IMR-90 (cell line): ENCODE measurements around the gene ARHGAP18. TPM values are rescaled to one million over a fixed set of nuclear protein-coding genes. Genes with fewer than 3 reads are reported as not detected.
A peak's percentile ranks its signal among the peaks of the same experiment; 100 is the strongest.

Experiments
- ATAC-seq: fragments of 200-7000 bp; cut with Tn5 transposase; 2 replicates; pipeline ENCODE4 v1.9.1; 2020; ENCODE audit warnings: low read depth, mild to moderate bottlenecking, moderate library complexity
- BruUV-seq: library from RNA; stranded (reverse); fragments of 400-500 nt; replicated peaks from 2 replicates; lab custom pipeline; 2021; lab: Mats Ljungman, UMichigan
- CTCF ChIA-PET: fragments of 300-600 bp; formaldehyde crosslinking; extraction: SDS; loops from one replicate; lab custom pipeline; 2021; ENCODE audit warnings: antibody characterized with exemption; lab: Yijun Ruan, JAX
- POLR2A ChIA-PET: fragments of 300-600 bp; sonication (Branson Sonifier 250); formaldehyde crosslinking; loops from one replicate; lab custom pipeline; 2022; ENCODE audit warnings: antibody characterized with exemption; ENCODE audit not compliant: unreplicated experiment; lab: Charles Lee
- DNase-seq: peaks from one replicate; pipeline ENCODE4 v3.0.0; 2013
- H2AFZ ChIP-seq: replicated peaks from 2 replicates; pipeline ENCODE3; 2013; ENCODE audit warnings: low read length, mild to moderate bottlenecking; ENCODE audit not compliant: poor library complexity
- H2AK5ac ChIP-seq: 2 replicates; pipeline ENCODE4 v1.6.1; 2013; ENCODE audit warnings: low read depth, low read length, inconsistent platforms
- H2AK9ac ChIP-seq: replicated peaks from 2 replicates; pipeline ENCODE3; 2013; ENCODE audit warnings: mild to moderate bottlenecking, low read depth, low read length, moderate library complexity; ENCODE audit not compliant: poor library complexity
- H2BK120ac ChIP-seq: 2 replicates; pipeline ENCODE4 v1.6.1; 2013; ENCODE audit warnings: low read depth, low read length, inconsistent platforms
- H2BK15ac ChIP-seq: 3 replicates; pipeline ENCODE4 v1.6.1; 2013; ENCODE audit warnings: low read depth, low read length, inconsistent platforms
- H2BK20ac ChIP-seq: 2 replicates; pipeline ENCODE4 v1.6.1; 2013; ENCODE audit warnings: low read depth, mild to moderate bottlenecking, inconsistent platforms, low read length, moderate library complexity
- H2BK5ac ChIP-seq: 2 replicates; pipeline ENCODE4 v1.6.1; 2013; ENCODE audit warnings: mild to moderate bottlenecking, low read depth, low read length, inconsistent platforms; ENCODE audit not compliant: poor library complexity, severe bottlenecking
- H3K14ac ChIP-seq: replicated peaks from 2 replicates; pipeline ENCODE4 v1.6.1; 2013; ENCODE audit warnings: low read depth, low read length, inconsistent platforms
- H3K18ac ChIP-seq: 2 replicates; pipeline ENCODE4 v1.6.1; 2013; ENCODE audit warnings: low read depth, low read length, control low read depth
- H3K23ac ChIP-seq: 2 replicates; pipeline ENCODE4 v1.6.1; 2013; ENCODE audit warnings: low read depth, low read length, inconsistent platforms
- H3K27ac ChIP-seq: 2 replicates; pipeline ENCODE4 v1.5.1; 2013; ENCODE audit warnings: mild to moderate bottlenecking, control low read depth, low read length; ENCODE audit not compliant: insufficient read depth
- H3K27me3 ChIP-seq: 2 replicates; pipeline ENCODE4 v1.6.1; 2013; ENCODE audit warnings: low read length; ENCODE audit not compliant: control insufficient read depth, insufficient read depth
- H3K36me3 ChIP-seq: 2 replicates; pipeline ENCODE4 v1.6.1; 2013; ENCODE audit warnings: low read length, mixed read lengths; ENCODE audit not compliant: control insufficient read depth, insufficient read depth
- H3K4ac ChIP-seq: 2 replicates; pipeline ENCODE4 v1.6.1; 2013; ENCODE audit warnings: low read depth, low read length, inconsistent platforms
- H3K4me1 ChIP-seq: 2 replicates; pipeline ENCODE4 v1.6.1; 2013; ENCODE audit warnings: low read length, mixed read lengths; ENCODE audit not compliant: control insufficient read depth, insufficient read depth
- H3K4me2 ChIP-seq: 2 replicates; pipeline ENCODE4 v1.6.1; 2013; ENCODE audit warnings: low read depth, mild to moderate bottlenecking, control low read depth, low read length, moderate library complexity
- H3K4me3 ChIP-seq: 2 replicates; pipeline ENCODE4 v1.5.1; 2013; ENCODE audit warnings: low read depth, mild to moderate bottlenecking, control low read depth, low read length, moderate library complexity; ENCODE audit not compliant: insufficient read depth
- H3K56ac ChIP-seq: 2 replicates; pipeline ENCODE4 v1.6.1; 2013; ENCODE audit warnings: low read length, inconsistent platforms; ENCODE audit not compliant: insufficient read depth; ENCODE audit errors: extremely low read depth
- H3K79me1 ChIP-seq, 2 experiments: 2 replicates each; pipeline ENCODE4 v1.6.1; 2013; ENCODE audit warnings: low read length in 2 of 2, inconsistent platforms in 1 of 2, low read depth in 1 of 2
- H3K9ac ChIP-seq: 2 replicates; pipeline ENCODE4 v1.6.1; 2013; ENCODE audit warnings: low read depth, low read length, control low read depth
- H3K9me1 ChIP-seq: 2 replicates; pipeline ENCODE4 v1.6.1; 2013; ENCODE audit warnings: low read length, inconsistent platforms; ENCODE audit not compliant: insufficient read depth
- H3K9me3 ChIP-seq: 2 replicates; pipeline ENCODE4 v1.6.1; 2013; ENCODE audit warnings: low read length; ENCODE audit not compliant: control insufficient read depth, insufficient read depth
- H4K20me1 ChIP-seq: 2 replicates; pipeline ENCODE4 v1.6.1; 2013; ENCODE audit warnings: low read length, inconsistent platforms; ENCODE audit not compliant: insufficient read depth
- H4K5ac ChIP-seq: 2 replicates; pipeline ENCODE4 v1.6.1; 2013; ENCODE audit warnings: mild to moderate bottlenecking, low read depth, low read length, control low read depth
- H4K8ac ChIP-seq, 2 experiments: 2 replicates each; pipeline ENCODE4 v1.6.1; 2013; ENCODE audit warnings: low read depth in 2 of 2, low read length in 2 of 2, control low read depth in 1 of 2, inconsistent platforms in 1 of 2
- H4K91ac ChIP-seq: 2 replicates; pipeline ENCODE4 v1.6.1; 2013; ENCODE audit warnings: low read depth, low read length, inconsistent platforms; ENCODE audit not compliant: insufficient read depth
- BHLHE40 ChIP-seq: fragments of 150-350 bp; IDR thresholded peaks from 2 replicates; pipeline ENCODE4 v1.6.1; 2016; ENCODE audit warnings: mild to moderate bottlenecking, low read depth, low read length
- CEBPB ChIP-seq: IDR thresholded peaks from 2 replicates; pipeline ENCODE4 v1.6.1; 2012; ENCODE audit warnings: low read depth, low read length, improper control_type of control experiment
- CHD1 ChIP-seq: IDR thresholded peaks from 2 replicates; pipeline ENCODE4 v1.6.1; 2012; ENCODE audit warnings: low read depth, low read length, improper control_type of control experiment
- FOS ChIP-seq: fragments of 150-350 bp; IDR thresholded peaks from 2 replicates; pipeline ENCODE4 v1.6.1; 2016; ENCODE audit warnings: low read depth, low read length
- MAFK ChIP-seq: IDR thresholded peaks from 2 replicates; pipeline ENCODE4 v1.6.1; 2012; ENCODE audit warnings: low read depth, low read length, improper control_type of control experiment
- MAZ ChIP-seq: IDR thresholded peaks from 2 replicates; pipeline ENCODE4 v1.6.1; 2012; ENCODE audit warnings: low read depth, mild to moderate bottlenecking, low read length, improper control_type of control experiment, moderate library complexity, borderline replicate concordance
- MXI1 ChIP-seq: IDR thresholded peaks from 2 replicates; pipeline ENCODE4 v1.6.1; 2012; ENCODE audit warnings: low read depth, mild to moderate bottlenecking, low read length, moderate library complexity, borderline replicate concordance
- NFE2L2 ChIP-seq: fragments of 150-350 bp; IDR thresholded peaks from 2 replicates; pipeline ENCODE4 v1.6.1; 2016; ENCODE audit warnings: low read depth, mild to moderate bottlenecking, low read length
- POLR2A ChIP-seq: IDR thresholded peaks from 2 replicates; pipeline ENCODE4 v1.6.1; 2012; ENCODE audit warnings: mild to moderate bottlenecking, low read depth, low read length
- RAD21 ChIP-seq: IDR thresholded peaks from 2 replicates; pipeline ENCODE4 v1.6.1; 2012; ENCODE audit warnings: low read length, improper control_type of control experiment
- RCOR1 ChIP-seq: IDR thresholded peaks from 2 replicates; pipeline ENCODE4 v1.6.1; 2012; ENCODE audit warnings: mild to moderate bottlenecking, low read length, improper control_type of control experiment; ENCODE audit not compliant: insufficient replicate concordance
- RFX5 ChIP-seq: IDR thresholded peaks from 2 replicates; pipeline ENCODE4 v1.8.0; 2012; ENCODE audit warnings: low read depth, mild to moderate bottlenecking, low read length, moderate library complexity
- SMC3 ChIP-seq: fragments of 150-350 bp; IDR thresholded peaks from 2 replicates; pipeline ENCODE4 v1.6.1; 2016; ENCODE audit warnings: low read depth, mild to moderate bottlenecking, antibody characterized with exemption, low read length, moderate library complexity
- USF2 ChIP-seq: fragments of 150-350 bp; IDR thresholded peaks from 2 replicates; pipeline ENCODE4 v1.6.1; 2017; ENCODE audit warnings: mild to moderate bottlenecking, antibody characterized with exemption, low read length, low read depth
- WGBS, 2 experiments: methylation state at CpG; one replicate each; pipeline versions ENCODE4 v1.1.5 to v1.1.7; 2013; ENCODE audit warnings: missing lambda C conversion rate in 2 of 2; ENCODE audit not compliant: insufficient read length in 1 of 2; ENCODE audit errors: extremely low coverage in 2 of 2; 5-methylcytosine and 5-hydroxymethylcytosine counted together
- dilution Hi-C: fragments of 300-500 bp; cut with HindIII; formaldehyde crosslinking; loops from one replicate; pipeline ENCODE4 v1.14.3; 2018; ENCODE audit warnings: low sequenced_read_pairs; ENCODE audit not compliant: unreplicated experiment
- in situ Hi-C: fragments of 300-500 bp; cut with MboI; formaldehyde crosslinking; loops from 3 replicates; pipeline ENCODE4 v1.14.3; 2019; ENCODE audit warnings: low sequenced_read_pairs, inconsistent platforms, mixed read lengths
- intact Hi-C: fragments of 100-400 bp; cut with micrococcal nuclease; formaldehyde crosslinking; loops from 2 replicates; pipeline ENCODE4 v1.10.0; 2022
- polyA plus RNA-seq, 3 experiments: library from polyadenylated mRNA; depleted of rRNA; stranded (reverse); fragments of >200 nt; gene quantifications; 2 replicates each; pipeline ENCODE4 v1.2.3, GENCODE V29; 2012; ENCODE audit warnings: low replicate concordance in 1 of 3
- total RNA-seq: library from RNA; depleted of rRNA; stranded (reverse); fragments of >200 nt; gene quantifications from 2 replicates; pipeline ENCODE4 v1.2.3, GENCODE V29; 2012

ARHGAP18 gene
- total and polyA plus RNA-seq, 2 of the 4 experiments (the other 2 are of a cell fraction), result 6.2 to 17.0 TPM

GRCh38 chr6:129647044-129647443 lies 62.9 kb downstream of the ARHGAP18 start:
- TF ChIP-seq CHD1, result no peak
- no peak for TF ChIP-seq NFE2L2
- no peak for TF ChIP-seq MAZ
- no peak for TF ChIP-seq MAFK
- TF ChIP-seq FOS, result no peak
- TF ChIP-seq SMC3, result no peak
- TF ChIP-seq MXI1, result no peak
- no peak for TF ChIP-seq CEBPB
- TF ChIP-seq RCOR1, result no peak
- TF ChIP-seq RAD21, result no peak
- no peak for TF ChIP-seq RFX5
- no peak for TF ChIP-seq USF2
- TF ChIP-seq BHLHE40, result no peak
- no peak for TF ChIP-seq POLR2A
- H3K36me3 ChIP-seq, result no peaks in the 10 kb centered on the region
- no peaks in the 10 kb centered on the region for H3K27me3 ChIP-seq
- ChIA-PET CTCF (no interaction called here), POLR2A (no interaction called here)
- peak overlapping the region; percentile 34; the same call in 1 of the 2 replicates for H4K91ac ChIP-seq
- peaks cover 17% of the 10 kb centered on the region for H3K4me1 ChIP-seq
- H3K27ac ChIP-seq, result no peak overlapping the region
- dilution Hi-C loops, result no loop called here
- in situ Hi-C loops, result no loop called here
- H4K5ac ChIP-seq, result peak overlapping the region; percentile 93; the same call in 1 of the 2 replicates
- DNase-seq, result no peak
- H2AK5ac ChIP-seq, result 0 out of 2 replicates have a peak overlapping the region, but pooled peaks have one; percentile 30
- H3K9me3 ChIP-seq, result no peaks in the 10 kb centered on the region
- H3K4me2 ChIP-seq, result no peak overlapping the region
- H3K9me1 ChIP-seq, result peaks cover 6% of the 10 kb centered on the region
- H2AFZ ChIP-seq, result no peak overlapping the region
- BruUV-seq, result no TSS peak
- no peak for ATAC-seq
- peak overlapping the region; percentile 63; the same call in 1 of the 2 replicates for H3K4ac ChIP-seq
- H2BK5ac ChIP-seq, result no peak overlapping the region
- no peak overlapping the region for H3K9ac ChIP-seq
- peak overlapping the region; percentile 35 to 77; a peak in 2 of 4 replicates for H4K8ac ChIP-seq
- no CpG with 5 or more reads among the region's 2 CpGs for WGBS, 2 experiments
- H3K23ac ChIP-seq, result no peak overlapping the region
- intact Hi-C loops, result no loop called here
- H3K4me3 ChIP-seq, result no peak overlapping the region
- no peak overlapping the region for H2BK15ac ChIP-seq
- peak overlapping the region; percentile 77; the same call in 1 of the 2 replicates for H3K14ac ChIP-seq
- no peak overlapping the region for H2AK9ac ChIP-seq
- H2BK120ac ChIP-seq, result peak overlapping the region; percentile 64; the same call in 1 of the 2 replicates
- H2BK20ac ChIP-seq, result 0 out of 2 replicates have a peak overlapping the region, but pooled peaks have one; percentile 24
- H3K79me1 ChIP-seq, result peaks cover 34 to 43% of the 10 kb centered on the region in 2 experiments
- peak overlapping the region; percentile 49; the same call in 1 of the 2 replicates for H3K18ac ChIP-seq
- H4K20me1 ChIP-seq, result no peaks in the 10 kb centered on the region
- H3K56ac ChIP-seq, result no peak overlapping the region
